GM19372 (cell line): Measurements from ENCODE around the gene DNAJC21.

Experiments used
- ATAC-seq: cut with Tn5 transposase; IDR thresholded peaks from one replicate; pipeline ENCODE4 v1.9.1; 2021; ENCODE audit warnings: mild to moderate bottlenecking, low read depth, moderate library complexity; ENCODE audit not compliant: unreplicated experiment

DNAJC21 gene

DNA sequence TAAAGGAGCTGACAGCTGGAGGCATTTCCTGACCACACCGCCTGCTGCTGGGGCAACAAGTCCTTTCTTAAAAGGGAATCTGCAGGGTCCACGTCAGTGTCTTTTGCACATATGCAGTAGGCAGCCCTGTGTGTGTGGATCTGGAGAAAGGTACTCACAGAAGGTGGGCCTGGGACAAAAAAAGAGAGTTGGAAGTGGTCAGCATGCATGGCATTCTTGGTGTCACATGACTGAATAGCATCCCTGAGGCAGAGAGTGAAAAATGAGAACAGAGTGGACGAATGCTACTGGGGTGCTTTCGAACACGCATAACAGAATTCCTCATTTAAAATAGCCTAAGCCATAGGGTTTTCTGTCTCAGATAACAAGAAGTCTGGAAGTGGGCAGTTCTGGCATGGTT lies 47.0 kb downstream of the DNAJC21 start:
- ATAC-seq, result no peak

DNA sequence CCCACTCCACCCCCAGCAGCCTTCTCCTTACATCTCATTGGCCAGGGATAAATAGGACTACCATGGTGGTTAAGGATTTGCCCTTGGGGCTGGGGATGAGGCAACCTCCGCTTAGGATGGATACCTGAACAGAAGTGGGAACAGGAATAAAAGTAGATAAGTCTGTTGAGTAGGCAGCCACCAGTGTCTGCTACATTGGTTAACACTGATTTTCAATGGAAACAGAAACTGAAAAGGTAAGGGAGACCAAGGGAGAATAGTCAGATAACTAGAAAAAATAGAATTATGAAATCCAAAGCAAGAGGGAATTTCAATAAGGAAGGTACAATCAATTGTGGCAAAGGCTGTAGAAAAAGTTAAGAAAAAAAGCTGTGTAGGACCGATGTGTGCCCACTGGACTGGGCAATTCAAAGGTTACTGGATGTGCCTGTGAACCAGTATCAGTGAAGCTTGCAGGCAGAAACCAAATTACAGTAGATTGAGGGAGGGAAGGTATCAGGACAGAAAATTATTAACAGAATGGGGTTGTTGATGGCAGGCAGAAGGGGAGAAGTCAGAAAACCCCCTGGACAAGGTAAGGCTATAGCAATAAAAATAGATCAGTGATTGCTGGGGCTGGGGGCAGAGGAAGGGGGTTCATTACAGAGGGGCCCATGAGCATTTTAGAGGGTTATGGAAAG lies 48.7 kb downstream of the DNAJC21 start:
- peak; percentile 83 for ATAC-seq

DNA sequence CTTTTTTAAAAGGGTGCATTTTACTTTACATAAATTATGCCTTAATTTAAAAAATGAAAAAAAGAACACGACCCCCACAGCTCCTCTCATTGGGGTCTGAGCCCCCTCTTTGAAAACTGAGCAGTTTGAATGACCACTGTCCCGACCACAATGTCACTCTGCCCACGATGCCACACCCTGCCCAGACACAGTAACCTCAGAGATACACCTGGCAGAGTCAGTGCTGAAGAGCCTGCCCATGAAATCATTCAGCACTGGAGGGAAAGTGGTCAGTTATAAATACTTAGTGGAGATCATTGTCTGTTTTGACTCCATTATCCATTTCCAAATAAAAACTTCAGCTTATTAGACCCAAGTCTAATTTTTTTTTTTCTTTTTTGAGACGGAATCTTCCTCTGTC lies 49.3 kb downstream of the DNAJC21 start:
- ATAC-seq, result no peak

DNA sequence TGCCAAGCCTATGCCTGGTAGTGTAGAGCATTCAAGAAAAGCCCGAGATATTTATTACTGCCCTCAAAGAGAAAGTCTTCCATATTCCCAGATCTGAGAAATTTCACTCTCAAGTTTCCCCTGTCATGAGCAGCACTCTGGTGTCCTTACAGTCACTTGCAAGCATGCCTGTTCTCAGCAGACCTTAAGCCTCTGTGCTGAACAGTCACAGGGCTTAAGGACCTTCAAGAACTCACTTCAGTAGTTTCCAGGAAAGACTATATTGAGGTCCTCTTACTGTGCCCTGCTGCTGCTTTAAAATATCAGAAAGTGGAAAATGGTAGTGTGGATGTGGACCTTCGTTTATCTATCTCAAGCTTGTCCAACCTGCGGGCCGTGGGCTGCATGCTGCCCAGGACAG lies 53.5 kb downstream of the DNAJC21 start:
- no peak for ATAC-seq

DNA sequence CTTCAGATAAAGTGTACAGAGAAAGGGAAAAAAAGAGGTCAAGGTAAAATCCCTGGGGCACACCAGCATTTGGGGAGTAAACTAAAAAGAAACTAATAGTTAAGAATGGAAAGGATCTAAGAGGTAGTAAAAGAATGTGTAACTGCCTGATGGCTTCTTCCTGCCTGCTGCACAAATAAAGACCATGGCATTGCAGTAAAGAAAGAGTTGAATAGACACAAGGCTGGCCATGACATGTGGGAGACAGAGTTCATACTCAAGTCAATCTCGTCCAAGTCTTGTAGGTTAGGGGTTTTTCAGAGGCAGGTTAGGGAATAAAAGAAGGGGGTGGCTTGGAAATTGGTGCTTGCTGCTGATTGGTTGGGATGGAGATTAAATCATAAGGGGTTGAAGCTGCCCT lies 57.6 kb downstream of the DNAJC21 start:
- no peak for ATAC-seq

DNA sequence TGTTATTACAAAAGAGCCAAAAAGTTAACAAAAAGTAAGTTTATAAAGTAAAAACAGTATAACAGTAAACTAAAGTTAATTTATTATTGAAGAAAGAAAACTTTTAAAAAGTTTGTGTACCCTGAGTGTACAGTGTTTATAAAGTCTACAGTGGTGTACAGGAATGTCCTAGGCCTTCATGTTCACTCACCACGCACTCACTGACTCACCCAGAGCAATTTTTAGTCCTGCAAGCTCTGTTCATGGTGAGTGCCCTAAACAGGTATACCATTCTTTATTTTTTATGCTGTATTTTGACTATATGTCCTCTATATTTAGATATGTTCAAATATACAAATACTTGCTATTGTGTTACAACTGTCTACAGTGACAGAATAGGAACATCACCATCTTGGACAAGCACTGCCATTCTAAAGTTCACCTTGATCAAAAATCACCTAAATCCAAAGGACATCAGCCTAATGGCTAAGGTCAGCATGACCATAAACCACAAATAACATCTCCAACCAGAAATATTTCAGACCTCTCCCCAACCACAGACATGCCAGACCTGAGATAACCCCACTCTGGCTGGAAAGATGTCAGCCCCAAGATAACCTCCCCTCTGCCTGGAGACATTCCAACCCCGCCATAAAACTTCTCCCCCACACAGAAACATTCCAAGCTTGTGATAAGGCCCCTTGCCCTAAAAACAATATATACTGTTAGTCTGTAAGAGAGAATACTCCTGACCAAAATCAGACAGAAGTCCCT lies 62.3 kb downstream of the DNAJC21 start:
- ATAC-seq, result no peak

DNA sequence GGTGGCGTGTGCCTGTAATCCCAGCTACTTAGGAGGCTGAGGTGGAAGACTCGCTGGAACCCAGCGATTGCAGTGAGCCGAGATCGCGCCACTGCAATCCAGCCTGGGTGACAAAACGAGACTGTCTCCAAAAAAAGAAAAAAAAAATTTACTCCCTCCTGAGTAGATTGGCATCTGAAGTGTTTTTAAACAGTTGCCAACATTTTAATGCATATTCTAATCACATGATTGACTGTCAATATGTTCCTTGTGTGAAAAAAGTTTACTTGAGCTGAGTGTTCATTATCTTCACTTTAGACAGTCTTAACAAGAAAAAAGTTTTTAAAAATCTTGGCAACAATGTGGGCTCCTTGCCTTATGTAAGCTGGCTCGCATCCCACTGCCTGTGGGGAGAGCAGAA lies 64.6 kb downstream of the DNAJC21 start:
- no peak for ATAC-seq

DNA sequence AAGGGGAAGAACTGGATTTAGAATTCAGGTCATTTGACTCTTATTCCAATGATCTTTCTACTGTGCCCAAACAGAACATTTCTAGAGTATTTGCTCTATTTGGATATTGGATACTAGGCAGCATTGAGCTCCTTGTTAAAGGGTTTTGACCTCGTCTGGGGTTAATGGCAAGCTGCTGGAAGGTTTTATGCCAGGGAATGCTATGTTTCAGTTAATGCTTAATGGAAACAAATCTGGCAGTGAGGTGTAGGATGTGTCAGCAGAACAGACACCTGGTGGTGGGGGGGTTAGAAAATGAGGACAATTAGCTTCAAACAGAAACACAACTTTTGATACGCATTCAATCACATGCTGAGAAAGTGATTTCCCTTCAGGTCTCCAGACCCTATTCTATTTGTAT lies 66.9 kb downstream of the DNAJC21 start:
- no peak for ATAC-seq

DNA sequence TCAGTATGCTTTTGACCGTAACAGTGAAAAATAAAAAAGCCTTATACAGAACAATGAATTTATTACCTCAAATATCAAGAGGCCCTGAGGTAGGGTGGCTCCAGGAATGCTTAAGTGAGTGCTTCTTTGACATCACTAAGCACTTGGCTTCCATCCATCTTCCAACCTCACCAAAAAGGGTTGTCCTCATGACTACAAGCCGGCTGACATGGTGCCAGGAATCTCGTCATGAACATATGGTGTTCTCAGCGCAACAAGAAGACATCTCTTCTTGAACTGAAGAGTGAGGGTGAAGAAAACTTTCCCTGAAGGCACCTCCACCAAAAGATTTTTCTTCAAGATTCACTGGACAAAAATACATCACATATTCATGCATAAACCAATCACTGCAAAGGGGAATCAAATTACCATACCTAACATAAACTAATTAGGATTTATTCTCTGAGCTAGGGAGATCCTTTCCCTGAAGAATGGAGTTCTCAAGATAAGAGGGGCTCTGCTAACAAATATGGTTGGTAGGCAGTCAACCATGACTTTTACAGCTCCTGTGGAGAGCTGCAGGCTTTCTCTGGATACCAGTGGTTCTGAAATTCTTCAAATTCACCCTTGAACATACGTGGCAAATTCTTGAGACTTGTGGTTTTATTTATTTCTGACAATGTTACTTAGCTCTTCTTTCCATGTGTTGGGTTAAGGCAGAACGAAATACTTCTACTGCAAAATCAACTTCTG lies 68.9 kb downstream of the DNAJC21 start:
- no peak for ATAC-seq

DNA sequence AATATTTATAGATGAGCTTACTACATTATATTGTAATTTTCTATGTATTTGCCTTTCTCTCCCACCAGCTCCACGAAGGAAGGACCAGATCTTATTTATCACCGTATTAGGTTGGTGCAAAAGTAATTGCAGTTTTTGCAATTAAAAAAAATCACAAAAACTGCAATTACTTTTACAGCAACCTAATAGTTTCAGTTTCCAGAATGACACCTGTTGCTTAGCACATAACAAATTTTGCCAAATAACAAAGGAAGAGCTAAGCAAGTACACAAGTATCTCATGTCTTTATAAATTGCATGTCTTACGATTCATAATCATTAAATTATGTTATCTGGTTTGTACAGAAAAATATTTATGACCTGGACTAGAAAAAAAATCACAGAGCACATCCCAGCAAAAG lies 72.5 kb downstream of the DNAJC21 start:
- no peak for ATAC-seq

DNA sequence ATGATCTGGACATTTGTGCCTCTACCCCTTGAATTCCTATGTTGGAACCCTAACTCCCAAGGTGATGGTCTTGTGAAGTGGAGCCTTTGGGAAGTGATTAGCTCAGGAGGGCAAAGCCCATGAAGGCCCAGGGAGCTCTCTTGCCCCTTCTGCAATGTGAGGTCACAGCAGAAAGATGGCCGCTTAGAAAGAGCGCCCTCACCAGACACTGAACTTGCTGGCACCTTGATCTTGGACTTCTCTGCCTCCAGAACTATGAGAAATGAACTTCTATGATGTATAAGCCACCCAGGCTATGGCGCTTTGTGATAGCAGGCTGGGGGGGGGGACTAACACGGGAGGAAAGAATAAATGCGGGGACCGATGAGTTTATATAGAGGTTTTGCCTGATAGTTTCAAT lies 73.1 kb downstream of the DNAJC21 start:
- no peak for ATAC-seq

DNA sequence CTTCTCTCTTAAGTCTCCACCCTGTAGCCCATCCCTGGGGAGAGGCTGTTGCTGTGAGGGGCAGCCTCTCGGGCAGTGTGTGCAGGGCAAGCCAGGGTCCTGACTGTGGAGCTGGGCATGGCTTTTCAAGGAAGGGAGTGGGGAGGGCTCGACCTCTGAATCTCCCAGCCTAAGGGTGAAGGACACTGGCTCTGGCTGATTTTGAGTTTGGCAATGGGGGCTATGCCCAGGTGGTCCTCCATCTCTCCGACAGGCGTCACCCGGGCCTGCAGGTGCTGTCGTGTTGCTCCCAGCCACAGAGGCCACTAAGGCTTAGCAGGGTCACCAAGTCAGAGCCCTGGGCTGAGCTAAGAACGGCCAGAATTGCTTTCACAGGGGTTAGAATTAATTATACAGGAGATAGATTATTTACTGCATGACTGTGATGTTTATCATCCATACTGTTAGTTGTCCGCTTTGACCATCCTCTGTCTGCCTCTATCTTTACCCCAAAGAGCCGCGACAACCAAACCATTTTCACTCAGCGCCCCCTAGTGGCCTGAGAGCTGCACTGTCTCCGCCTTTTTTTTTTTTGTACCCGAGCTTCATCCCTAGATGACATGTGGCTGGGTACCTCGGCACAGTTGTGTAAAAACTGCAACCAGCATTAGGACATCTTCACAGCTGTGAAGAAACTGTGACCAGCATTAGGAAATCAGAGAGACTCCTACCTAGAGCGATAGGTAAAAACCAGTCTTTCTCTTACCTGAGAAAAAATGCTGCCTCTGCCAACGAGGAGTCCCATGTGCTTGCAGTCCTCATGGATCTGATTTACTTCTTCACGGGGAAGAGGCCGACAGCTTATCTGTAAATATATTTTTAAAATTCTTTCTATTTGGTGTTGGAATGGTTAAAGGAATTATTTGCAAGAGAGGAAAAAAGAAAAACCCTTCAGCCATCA lies 73.9 kb downstream of the DNAJC21 start:
- ATAC-seq, result peak; percentile 84

DNA sequence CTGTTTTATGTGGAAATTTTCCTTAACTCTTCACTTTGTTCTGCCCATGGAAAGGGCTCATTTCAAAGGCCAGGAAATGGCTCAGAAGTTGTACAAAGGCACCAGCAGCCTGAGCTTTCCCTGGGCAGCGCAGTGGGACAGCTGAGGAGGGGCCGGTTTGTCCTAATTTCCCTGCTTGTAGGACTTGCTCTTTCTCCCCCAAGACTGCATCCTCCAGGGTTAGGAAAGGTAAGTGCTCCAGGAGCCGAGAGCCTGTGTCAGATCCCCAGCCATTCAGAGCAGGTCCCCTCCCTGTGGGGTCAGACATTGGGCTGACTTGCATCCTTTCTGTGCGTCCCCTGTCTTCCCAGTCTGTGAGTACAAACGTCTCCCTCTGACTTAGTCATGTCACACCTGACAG lies 74.8 kb downstream of the DNAJC21 start:
- ATAC-seq, result no peak

DNA sequence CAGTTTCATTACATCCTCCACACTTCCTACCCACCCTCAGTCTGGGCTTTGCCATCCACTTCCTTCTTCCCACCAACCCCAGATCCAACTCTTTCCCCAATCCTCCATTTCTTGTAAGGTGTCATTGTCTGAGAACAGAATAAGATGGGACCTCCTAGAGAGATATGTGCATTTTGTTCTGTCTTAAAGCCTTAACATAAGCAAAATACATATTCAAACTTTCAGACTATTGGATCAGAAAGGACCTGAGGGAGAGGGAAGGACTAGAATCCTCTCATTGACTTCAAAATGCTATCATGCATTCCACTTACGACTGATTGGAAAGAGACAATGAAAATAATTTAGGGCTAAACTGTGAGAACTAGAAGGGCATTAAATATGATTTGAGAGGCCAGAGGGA lies 75.4 kb downstream of the DNAJC21 start:
- ATAC-seq, result no peak
